HL-60 (cell line): ENCODE measurements around the gene CLDN14.

Experiments
- DNase-seq, 2 experiments: peaks; one replicate each; pipeline ENCODE4 v3.0.0-alpha.2; 2010 to 2020; ENCODE audit warnings: low read depth in 1 of 2, low spot score in 1 of 2
- H3K27ac ChIP-seq: fragments of 250-450 bp; sonication (Bioruptor Pico); replicated peaks from 2 replicates; pipeline ENCODE4 v1.5.1; 2020; ENCODE audit warnings: mild to moderate bottlenecking, moderate library complexity
- H3K27me3 ChIP-seq: fragments of 250-450 bp; sonication (Bioruptor Pico); 2 replicates; pipeline ENCODE4 v1.5.1; 2021; ENCODE audit warnings: mild to moderate bottlenecking, moderate library complexity; ENCODE audit not compliant: insufficient read depth, poor library complexity, severe bottlenecking
- H3K4me3 ChIP-seq: replicated peaks from 2 replicates; pipeline ENCODE4 v1.5.1; 2011; ENCODE audit warnings: mild to moderate bottlenecking, control low read depth, low read length; ENCODE audit not compliant: insufficient read depth
- GABPA ChIP-seq: IDR thresholded peaks from 2 replicates; pipeline ENCODE4 v1.6.1; 2012; ENCODE audit warnings: low read depth
- POLR2AphosphoS5 ChIP-seq: IDR thresholded peaks from 2 replicates; pipeline ENCODE4 v1.6.1; 2012; ENCODE audit warnings: low read depth
- SPI1 ChIP-seq: IDR thresholded peaks from 2 replicates; pipeline ENCODE4 v1.6.1; 2012; ENCODE audit warnings: low read depth, mild to moderate bottlenecking, borderline replicate concordance
- TF ChIP-seq, protein P1 (sequence below): IDR thresholded peaks from one replicate; pipeline ENCODE4 v1.5.1; 2011; ENCODE audit warnings: low read length, control low read depth, inconsistent platforms; ENCODE audit not compliant: insufficient read depth
- TF ChIP-seq, protein P2 (sequence below): IDR thresholded peaks from 2 replicates; pipeline ENCODE4 v1.6.1; 2012; ENCODE audit warnings: low read depth; ENCODE audit not compliant: insufficient replicate concordance

Gene CLDN14

DNA sequence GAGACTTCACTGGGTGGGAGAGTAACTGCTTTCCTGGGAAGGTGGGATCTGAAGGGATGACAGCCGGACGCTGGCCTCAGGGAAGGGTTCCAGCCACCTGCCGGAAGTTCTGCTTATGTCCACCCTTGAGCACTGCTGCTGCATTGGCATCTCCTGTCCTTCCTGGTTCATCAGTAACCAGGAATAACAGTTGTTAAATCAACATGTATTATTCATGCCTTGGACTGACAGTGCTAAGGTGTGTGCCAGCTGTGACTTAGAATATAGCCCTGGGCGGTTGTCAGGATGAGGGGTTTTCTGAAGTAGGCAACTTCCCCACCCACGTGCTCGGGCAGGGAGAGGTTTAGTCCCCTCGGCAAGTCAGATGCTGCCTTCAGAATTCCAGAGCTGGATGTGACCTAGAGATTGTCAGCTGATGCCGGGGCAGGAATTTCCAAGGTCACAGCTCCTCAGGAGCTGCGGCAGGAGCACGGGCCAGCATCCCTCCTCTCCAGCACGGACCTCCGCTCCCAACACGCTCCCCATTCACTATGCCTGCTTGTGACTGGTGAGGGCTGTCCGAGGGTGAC is 17.9 kb downstream of the CLDN14 start:
- TF ChIP-seq, protein P1, sequence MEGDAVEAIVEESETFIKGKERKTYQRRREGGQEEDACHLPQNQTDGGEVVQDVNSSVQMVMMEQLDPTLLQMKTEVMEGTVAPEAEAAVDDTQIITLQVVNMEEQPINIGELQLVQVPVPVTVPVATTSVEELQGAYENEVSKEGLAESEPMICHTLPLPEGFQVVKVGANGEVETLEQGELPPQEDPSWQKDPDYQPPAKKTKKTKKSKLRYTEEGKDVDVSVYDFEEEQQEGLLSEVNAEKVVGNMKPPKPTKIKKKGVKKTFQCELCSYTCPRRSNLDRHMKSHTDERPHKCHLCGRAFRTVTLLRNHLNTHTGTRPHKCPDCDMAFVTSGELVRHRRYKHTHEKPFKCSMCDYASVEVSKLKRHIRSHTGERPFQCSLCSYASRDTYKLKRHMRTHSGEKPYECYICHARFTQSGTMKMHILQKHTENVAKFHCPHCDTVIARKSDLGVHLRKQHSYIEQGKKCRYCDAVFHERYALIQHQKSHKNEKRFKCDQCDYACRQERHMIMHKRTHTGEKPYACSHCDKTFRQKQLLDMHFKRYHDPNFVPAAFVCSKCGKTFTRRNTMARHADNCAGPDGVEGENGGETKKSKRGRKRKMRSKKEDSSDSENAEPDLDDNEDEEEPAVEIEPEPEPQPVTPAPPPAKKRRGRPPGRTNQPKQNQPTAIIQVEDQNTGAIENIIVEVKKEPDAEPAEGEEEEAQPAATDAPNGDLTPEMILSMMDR: no peak
- TF ChIP-seq, protein P2, sequence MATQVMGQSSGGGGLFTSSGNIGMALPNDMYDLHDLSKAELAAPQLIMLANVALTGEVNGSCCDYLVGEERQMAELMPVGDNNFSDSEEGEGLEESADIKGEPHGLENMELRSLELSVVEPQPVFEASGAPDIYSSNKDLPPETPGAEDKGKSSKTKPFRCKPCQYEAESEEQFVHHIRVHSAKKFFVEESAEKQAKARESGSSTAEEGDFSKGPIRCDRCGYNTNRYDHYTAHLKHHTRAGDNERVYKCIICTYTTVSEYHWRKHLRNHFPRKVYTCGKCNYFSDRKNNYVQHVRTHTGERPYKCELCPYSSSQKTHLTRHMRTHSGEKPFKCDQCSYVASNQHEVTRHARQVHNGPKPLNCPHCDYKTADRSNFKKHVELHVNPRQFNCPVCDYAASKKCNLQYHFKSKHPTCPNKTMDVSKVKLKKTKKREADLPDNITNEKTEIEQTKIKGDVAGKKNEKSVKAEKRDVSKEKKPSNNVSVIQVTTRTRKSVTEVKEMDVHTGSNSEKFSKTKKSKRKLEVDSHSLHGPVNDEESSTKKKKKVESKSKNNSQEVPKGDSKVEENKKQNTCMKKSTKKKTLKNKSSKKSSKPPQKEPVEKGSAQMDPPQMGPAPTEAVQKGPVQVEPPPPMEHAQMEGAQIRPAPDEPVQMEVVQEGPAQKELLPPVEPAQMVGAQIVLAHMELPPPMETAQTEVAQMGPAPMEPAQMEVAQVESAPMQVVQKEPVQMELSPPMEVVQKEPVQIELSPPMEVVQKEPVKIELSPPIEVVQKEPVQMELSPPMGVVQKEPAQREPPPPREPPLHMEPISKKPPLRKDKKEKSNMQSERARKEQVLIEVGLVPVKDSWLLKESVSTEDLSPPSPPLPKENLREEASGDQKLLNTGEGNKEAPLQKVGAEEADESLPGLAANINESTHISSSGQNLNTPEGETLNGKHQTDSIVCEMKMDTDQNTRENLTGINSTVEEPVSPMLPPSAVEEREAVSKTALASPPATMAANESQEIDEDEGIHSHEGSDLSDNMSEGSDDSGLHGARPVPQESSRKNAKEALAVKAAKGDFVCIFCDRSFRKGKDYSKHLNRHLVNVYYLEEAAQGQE: no peak
- TF ChIP-seq POLR2AphosphoS5 (no peak), SPI1 (no peak), GABPA (no peak)
- no peak overlapping the region for H3K4me3 ChIP-seq
- H3K27me3 ChIP-seq: no peaks in the 10 kb centered on the region
- no peak for DNase-seq
- no peak overlapping the region for H3K27ac ChIP-seq

DNA sequence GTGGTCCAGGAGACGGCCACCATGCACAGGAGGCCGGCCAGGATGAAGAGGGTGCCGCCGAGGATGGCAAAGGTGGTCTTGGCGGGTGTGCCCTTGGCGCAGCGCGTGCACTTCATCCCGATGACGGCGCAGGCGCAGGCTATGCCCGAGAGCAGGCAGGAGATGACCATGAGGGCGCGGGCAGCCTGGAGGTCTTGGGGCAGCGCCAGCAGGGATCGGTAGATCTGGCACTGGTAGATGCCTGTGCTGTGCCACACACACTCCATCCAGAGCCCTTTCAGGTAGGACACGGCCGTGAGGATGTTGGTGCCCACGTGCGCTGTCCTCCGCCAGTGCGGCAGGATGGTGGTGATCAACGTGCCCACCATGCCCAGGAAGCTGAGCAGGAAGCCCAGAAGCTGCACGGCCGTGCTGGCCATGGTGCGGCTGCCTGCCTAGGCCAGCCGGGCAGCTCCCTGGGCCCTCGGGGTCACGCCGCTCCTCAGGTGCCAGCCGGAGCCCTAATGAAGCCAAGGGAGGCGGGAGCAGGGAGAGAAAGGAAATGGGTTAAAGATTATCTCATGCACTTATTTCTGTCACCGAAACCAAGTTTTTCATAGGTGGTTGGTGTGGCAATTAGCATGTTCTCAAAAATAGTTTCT is 18.5 kb downstream of the CLDN14 start:
- DNase-seq: no peak
- TF ChIP-seq POLR2AphosphoS5 (no peak), SPI1 (no peak), GABPA (no peak)
- TF ChIP-seq, protein P2: no peak
- TF ChIP-seq, protein P1: no peak
- H3K27me3 ChIP-seq: no peaks in the 10 kb centered on the region
- H3K27ac ChIP-seq: no peak overlapping the region
- no peak overlapping the region for H3K4me3 ChIP-seq

DNA sequence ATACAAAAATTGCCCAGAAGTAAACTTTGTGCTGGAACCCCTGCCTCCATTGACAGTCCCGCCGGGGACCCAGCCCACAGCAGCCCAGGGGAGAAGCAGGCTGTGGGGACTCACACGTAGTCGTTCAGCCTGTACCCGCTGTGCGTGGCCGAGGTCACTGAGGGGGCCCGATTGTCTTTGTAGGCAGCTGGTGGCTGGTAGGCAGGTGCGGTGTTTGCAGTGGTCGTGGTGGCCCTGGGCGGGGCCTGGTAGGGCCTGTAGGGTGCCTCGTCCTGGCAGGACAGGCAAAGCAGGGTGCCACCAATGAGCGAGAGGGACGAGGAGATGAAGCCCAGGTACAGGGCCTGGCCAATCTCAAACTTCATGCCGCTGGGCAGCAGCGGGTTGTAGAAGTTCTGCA is 19.1 kb downstream of the CLDN14 start:
- no peak overlapping the region for H3K4me3 ChIP-seq
- H3K27me3 ChIP-seq: no peaks in the 10 kb centered on the region
- no peak overlapping the region for H3K27ac ChIP-seq

More for the DNA sequence above, 19.1 kb downstream of the CLDN14 start:
- DNase-seq: no peak
- TF ChIP-seq, protein P2: no peak
- no peak for TF ChIP-seq POLR2AphosphoS5
- TF ChIP-seq GABPA: no peak
- TF ChIP-seq, protein P1: no peak
- no peak for TF ChIP-seq SPI1
